ENCODE data around the gene SPHK1.

The SPHK1 gene

DNA sequence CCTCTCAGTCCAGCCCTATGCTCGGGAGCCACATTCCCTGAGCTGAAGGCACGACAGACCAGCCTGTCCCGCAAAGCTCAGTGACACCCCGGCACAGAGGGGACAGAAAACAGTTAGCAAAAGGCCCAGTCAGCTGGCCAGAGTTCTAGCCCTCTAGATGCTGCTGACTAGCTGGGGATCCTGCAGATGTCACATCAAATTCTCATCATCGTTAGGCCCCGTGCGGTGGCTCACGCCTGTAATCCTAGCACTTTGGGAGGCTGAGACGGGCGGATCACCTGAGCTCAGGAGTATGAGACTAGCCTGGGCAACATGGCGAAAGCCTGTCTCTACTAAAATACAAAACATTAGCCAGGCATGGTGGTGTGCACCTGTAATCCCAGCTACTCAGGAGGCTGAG, 51.3 kb downstream of the SPHK1 start:
- DNase-seq, result no peak
